Fibroblast of mammary gland (primary cell): ENCODE data around the gene MTCH1.
A peak's percentile ranks its signal among the peaks of the same experiment; 100 is the strongest.

ENCODE experiments used
- DNase-seq: peaks from one replicate; pipeline ENCODE4 v3.0.0-alpha.2; 2010; ENCODE audit warnings: low read depth
- H3K4me3 ChIP-seq: 2 replicates; pipeline ENCODE4 v1.5.1; 2011; ENCODE audit warnings: low read depth, mild to moderate bottlenecking, low read length, moderate library complexity; ENCODE audit not compliant: control insufficient read depth
- CTCF ChIP-seq: conservative IDR thresholded peaks from 2 replicates; pipeline ENCODE4 v1.5.1; 2011; ENCODE audit warnings: low read depth, low read length, inconsistent platforms; ENCODE audit not compliant: control insufficient read depth, insufficient read depth

The MTCH1 gene

DNA sequence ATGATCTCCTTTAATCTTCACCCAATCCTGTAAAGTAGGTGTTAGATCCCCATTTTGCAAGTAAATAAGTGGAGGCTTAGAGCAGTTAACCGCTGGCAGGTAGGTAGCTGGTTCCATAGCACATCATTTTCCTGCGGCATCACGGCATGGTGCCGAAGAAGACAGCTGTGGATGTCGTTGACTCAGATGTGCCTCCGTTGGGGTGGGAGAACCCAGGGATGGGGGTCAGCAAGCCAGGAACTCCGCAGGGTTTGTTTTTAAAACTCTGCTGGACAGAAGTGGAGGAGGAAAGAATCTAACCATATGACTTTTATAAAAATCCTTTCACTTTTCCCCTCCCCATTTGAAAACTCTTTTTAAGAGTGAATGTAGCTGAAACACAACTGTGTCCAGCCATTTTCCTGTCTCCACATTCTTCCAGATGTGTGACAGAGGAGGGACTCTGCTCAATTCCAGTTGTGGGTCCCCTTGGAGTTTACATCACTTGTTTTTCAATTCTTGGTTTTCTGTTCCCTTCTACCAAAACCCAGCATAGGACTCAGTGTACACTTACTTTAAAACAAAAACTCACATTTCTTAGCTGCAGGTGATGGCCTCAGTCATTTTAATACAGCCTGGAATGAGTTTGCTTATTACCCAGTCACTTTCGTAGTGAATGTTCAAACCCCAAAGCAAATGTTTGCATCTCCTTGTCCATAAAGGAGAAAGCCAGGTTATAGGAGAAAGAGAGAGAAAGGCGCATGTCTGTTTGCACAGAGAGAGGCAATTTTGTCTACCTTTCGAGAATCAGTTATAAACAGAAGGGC is 59.1 kb downstream of the MTCH1 start:
- DNase-seq: no peak
- no peak for TF ChIP-seq CTCF
- H3K4me3 ChIP-seq: no peak overlapping the region

DNA sequence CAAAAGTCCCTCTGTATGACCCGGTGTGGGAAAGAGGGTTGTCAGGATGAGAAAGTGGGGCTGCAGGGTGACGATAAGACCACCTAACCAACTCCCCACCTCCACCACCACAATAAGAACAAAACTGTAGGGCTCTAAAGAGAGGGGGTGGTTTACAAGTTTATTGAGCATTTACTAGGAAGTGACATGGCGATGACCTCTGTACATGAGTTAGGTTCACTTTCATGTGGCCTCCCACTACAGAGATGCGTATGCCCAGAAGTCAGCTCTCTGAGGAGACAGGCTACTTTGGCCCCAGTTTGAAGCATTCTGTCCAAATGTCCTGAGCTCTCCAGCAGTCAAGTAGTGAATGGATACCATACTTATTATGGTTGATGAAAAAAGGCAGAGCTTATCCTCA is 60.2 kb downstream of the MTCH1 start:
- no peak for DNase-seq
- H3K4me3 ChIP-seq: no peak overlapping the region
- TF ChIP-seq CTCF: no peak

DNA sequence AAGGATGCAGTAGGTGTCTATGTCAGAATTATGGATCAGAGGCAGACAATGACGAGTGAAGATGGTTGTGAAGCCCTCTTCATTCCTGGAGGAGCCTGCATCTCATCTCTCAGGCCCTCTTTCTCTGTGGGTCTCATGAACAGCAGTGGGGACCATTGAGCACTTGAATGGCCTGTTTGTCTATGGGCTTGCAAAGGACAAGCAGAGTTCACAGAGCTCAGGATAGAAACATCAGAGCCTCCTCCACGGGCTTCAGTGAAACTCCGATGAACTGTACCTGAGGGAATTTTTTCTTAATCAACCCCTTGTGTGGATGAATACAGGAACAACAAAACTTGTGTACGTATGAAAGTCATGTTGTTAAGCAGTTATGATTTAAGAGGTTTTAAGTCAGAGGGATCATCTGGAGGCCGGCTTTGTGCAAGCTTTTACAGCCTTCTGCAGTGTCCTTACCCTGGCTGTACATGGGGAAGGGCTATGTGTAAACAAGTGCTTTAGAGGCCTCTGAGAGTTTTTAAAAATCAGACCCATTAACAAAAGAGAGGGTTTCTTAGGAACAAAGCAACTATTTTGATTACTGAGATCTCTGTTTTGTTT is 61.1 kb downstream of the MTCH1 start:
- H3K4me3 ChIP-seq: no peak overlapping the region
- no peak for TF ChIP-seq CTCF
- no peak for DNase-seq

GRCh38 chr6:36924131-36924530 is 61.9 kb downstream of the MTCH1 start:
- no peak overlapping the region for H3K4me3 ChIP-seq
- DNase-seq: peak; percentile 47
- TF ChIP-seq CTCF: no peak

GRCh38 chr6:36920546-36920945 is 65.5 kb downstream of the MTCH1 start:
- no peak overlapping the region for H3K4me3 ChIP-seq
- DNase-seq: peak; percentile 68
- no peak for TF ChIP-seq CTCF

DNA sequence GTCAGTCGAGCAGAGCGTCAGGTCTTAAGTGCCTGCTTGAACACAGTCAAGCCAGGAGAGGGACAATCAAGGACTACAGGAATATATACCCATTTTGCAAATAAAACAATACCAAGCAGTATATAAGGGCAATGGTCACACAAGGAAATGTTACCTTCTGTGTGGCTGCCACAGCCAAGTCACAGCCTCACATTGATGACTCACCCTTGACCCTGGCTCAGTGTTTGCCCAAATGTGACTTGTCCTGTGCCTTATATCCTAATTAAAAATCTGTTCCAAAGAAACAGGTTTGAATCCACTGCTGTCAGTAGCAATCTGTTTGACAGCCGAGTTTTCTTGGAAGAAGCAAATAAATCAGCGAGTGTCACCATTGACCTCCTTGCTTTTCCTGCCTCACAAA is 65.9 kb downstream of the MTCH1 start:
- TF ChIP-seq CTCF: no peak
- H3K4me3 ChIP-seq: no peak overlapping the region
- DNase-seq: no peak
